ENCODE measurements around the gene DLK1. TPM values are rescaled to one million over a fixed set of nuclear protein-coding genes. Genes with fewer than 3 reads are reported as not detected.

Gene DLK1
- total and polyA plus RNA-seq, 2 experiments from 2014 or later: not detected

DNA sequence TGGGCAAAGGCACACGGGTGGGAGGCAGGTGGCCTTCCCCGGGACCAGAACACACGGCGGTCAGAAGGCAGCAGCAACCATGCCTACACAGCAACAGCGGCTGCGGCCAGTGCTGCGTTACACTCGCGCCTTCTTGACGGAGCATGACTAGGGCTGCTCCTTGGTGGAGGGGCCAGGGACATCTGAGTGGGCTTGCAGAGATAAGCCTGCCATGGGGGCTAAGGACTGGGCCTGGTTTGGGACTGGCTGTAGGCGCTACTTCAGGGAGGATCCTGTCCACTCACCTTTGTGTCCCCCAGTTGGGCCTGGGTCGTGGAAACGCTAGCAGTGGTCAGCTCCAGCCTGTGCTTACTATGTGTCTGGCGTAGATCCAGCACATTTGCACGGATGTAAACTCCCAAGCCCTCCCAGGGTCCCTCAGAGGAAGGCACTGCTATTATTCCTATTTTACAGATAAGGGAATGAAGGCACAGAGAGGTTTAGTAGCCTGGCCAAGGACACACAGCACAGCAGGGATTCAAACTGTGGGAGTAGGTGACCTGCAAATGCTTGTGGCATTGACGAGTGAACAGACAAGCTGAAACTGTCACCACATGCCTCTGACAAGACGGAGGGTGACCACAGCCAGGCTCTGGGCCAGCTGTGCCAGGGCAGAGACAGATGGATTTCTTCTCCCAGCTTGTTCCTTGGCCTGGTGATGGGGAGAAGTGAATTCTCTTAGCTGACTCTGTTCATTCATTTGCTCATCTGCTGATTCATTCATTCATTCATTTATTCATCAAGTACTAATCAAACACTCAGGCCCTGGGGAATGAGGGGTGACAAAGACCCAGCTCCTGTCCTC lies 31.9 kb upstream of the DLK1 start:
- Histone ChIP-seq H3K9ac (no peak overlapping the region), H3K9me3 (ENCODE audit: low read depth) (no peaks in the 10 kb centered on the region), H3K4me3 (no peak overlapping the region), H3K36me3 (ENCODE audit: low read depth) (no peaks in the 10 kb centered on the region), H3K4me1 (ENCODE audit: insufficient read depth) (peaks cover 8% of the 10 kb centered on the region; the same call in 1 of the 2 replicates), H4K20me1 (ENCODE audit: insufficient read depth) (no peaks in the 10 kb centered on the region), H3K9me2 (ENCODE audit: insufficient read depth) (no peaks in the 10 kb centered on the region), H3F3A (ENCODE audit: insufficient read depth) (no peaks in the 10 kb centered on the region), H3K79me2 (ENCODE audit: insufficient read depth) (no peaks in the 10 kb centered on the region), H3K4me2 (ENCODE audit: unreplicated experiment) (no peak overlapping the region), H2AFZ (no peak overlapping the region), H3K27ac (no peak overlapping the region), H3K27me3 (replicated peaks; ENCODE audit: insufficient read depth) (no peaks in the 10 kb centered on the region)
- in situ Hi-C loops (cut with MboI): no loop called here
- DNase-seq: no peak
- TF ChIP-seq EZH2 (IDR thresholded peaks at IDR 0.05; ENCODE audit: insufficient read depth, poor library complexity, severe bottlenecking) (no peak), EZH2phosphoT487 (IDR thresholded peaks at IDR 0.05; ENCODE audit: insufficient read depth, low read depth) (no peak)
- WGBS, 2 experiments (ENCODE audit: low coverage in 1 of 2, low lambda C conversion rate in 2 of 2, missing lambda C conversion rate in 2 of 2): 85 to 87% methylated on average over 16 to 17 of the region's 17 CpGs

DNA sequence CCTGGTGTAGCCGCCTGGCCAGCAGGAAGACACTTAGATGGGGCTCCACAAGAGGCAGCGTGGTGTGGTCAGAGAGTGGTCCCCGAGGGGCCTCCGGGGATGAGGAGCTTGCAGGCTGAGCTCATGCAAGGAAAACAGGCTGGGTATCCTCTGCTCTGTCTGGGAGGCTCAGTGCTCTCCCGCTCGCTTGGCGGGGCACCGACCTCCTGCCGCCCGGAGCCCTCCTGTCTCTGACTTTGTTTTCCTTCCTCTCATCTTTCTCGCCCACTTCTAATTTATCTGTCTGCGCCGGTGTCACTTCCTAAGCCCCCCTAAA lies 31.3 kb upstream of the DLK1 start:
- WGBS, 2 experiments (ENCODE audit: low coverage in 1 of 2, low lambda C conversion rate in 2 of 2, missing lambda C conversion rate in 2 of 2): 81 to 83% methylated on average over 11 to 13 of the region's 13 CpGs
- no peaks in the 10 kb centered on the region for H3K9me2 ChIP-seq (ENCODE audit: insufficient read depth)
- no peak for TF ChIP-seq EZH2 (IDR thresholded peaks at IDR 0.05; ENCODE audit: insufficient read depth, poor library complexity, severe bottlenecking)
- no peak for TF ChIP-seq EZH2phosphoT487 (IDR thresholded peaks at IDR 0.05; ENCODE audit: insufficient read depth, low read depth)
- peaks cover 8% of the 10 kb centered on the region; the same call in 1 of the 2 replicates for H3K4me1 ChIP-seq (ENCODE audit: insufficient read depth)
- in situ Hi-C loops (cut with MboI): no loop called here
- H3K27me3 ChIP-seq (replicated peaks; ENCODE audit: insufficient read depth): no peaks in the 10 kb centered on the region
- no peaks in the 10 kb centered on the region for H3K9me3 ChIP-seq (ENCODE audit: low read depth)
- H3K27ac ChIP-seq: no peak overlapping the region
- no peaks in the 10 kb centered on the region for H3F3A ChIP-seq (ENCODE audit: insufficient read depth)
- no peak overlapping the region for H3K4me2 ChIP-seq (ENCODE audit: unreplicated experiment)
- DNase-seq: no peak
- no peak overlapping the region for H2AFZ ChIP-seq
- H3K79me2 ChIP-seq (ENCODE audit: insufficient read depth): no peaks in the 10 kb centered on the region
- H3K9ac ChIP-seq: no peak overlapping the region
- no peak overlapping the region for H3K4me3 ChIP-seq
- H4K20me1 ChIP-seq (ENCODE audit: insufficient read depth): no peaks in the 10 kb centered on the region
- no peaks in the 10 kb centered on the region for H3K36me3 ChIP-seq (ENCODE audit: low read depth)

GRCh38 chr14:100696008-100696407 lies 30.7 kb upstream of the DLK1 start:
- H3K4me2 ChIP-seq (ENCODE audit: unreplicated experiment): no peak overlapping the region
- no peaks in the 10 kb centered on the region for H3K9me2 ChIP-seq (ENCODE audit: insufficient read depth)
- no peaks in the 10 kb centered on the region for H3K27me3 ChIP-seq (replicated peaks; ENCODE audit: insufficient read depth)
- no peak for DNase-seq
- no peaks in the 10 kb centered on the region for H3K36me3 ChIP-seq (ENCODE audit: low read depth)
- no peak overlapping the region for H3K4me3 ChIP-seq
- no peak overlapping the region for H2AFZ ChIP-seq
- no peak overlapping the region for H3K27ac ChIP-seq
- H3K79me2 ChIP-seq (ENCODE audit: insufficient read depth): no peaks in the 10 kb centered on the region
- H4K20me1 ChIP-seq (ENCODE audit: insufficient read depth): no peaks in the 10 kb centered on the region
- peaks cover 8% of the 10 kb centered on the region; the same call in 1 of the 2 replicates for H3K4me1 ChIP-seq (ENCODE audit: insufficient read depth)
- TF ChIP-seq EZH2phosphoT487 (IDR thresholded peaks at IDR 0.05; ENCODE audit: insufficient read depth, low read depth): no peak
- TF ChIP-seq EZH2 (IDR thresholded peaks at IDR 0.05; ENCODE audit: insufficient read depth, poor library complexity, severe bottlenecking): no peak
- H3F3A ChIP-seq (ENCODE audit: insufficient read depth): no peaks in the 10 kb centered on the region
- H3K9me3 ChIP-seq (ENCODE audit: low read depth): no peaks in the 10 kb centered on the region
- 75 to 76% methylated on average over 13 of the region's 13 CpGs for WGBS, 2 experiments (ENCODE audit: low coverage in 1 of 2, low lambda C conversion rate in 2 of 2, missing lambda C conversion rate in 2 of 2)
- no peak overlapping the region for H3K9ac ChIP-seq
- in situ Hi-C loops (cut with MboI): no loop called here

DNA sequence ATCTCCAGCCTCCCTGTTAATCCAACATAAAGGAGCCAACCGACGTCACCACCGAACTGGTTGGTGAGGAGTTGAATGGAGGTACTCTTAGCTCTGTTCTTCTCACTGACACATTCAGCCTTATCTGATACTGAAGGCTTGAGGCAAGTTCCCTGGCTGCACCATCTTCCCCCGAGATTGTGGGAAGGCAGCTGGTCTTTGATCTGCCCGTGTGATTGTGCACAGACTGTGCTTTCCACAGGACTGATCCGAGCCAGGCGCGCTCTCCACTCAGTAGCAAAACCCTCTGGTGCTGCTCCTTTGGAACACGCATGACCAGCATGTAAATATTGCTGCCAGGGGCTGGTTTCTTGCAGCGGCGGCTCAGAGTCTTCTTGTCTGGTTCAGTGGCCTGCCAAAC lies 30.1 kb upstream of the DLK1 start:
- 43 to 49% methylated on average over 11 of the region's 11 CpGs for WGBS, 2 experiments (ENCODE audit: low coverage in 1 of 2, low lambda C conversion rate in 2 of 2, missing lambda C conversion rate in 2 of 2)
- Histone ChIP-seq H3F3A (ENCODE audit: insufficient read depth) (no peaks in the 10 kb centered on the region), H3K9me2 (ENCODE audit: insufficient read depth) (no peaks in the 10 kb centered on the region), H3K9ac (no peak overlapping the region), H3K27me3 (replicated peaks; ENCODE audit: insufficient read depth) (0 out of 2 replicates have a peak, but pooled peaks cover 3% of the 10 kb centered on the region), H3K4me3 (no peak overlapping the region), H3K9me3 (ENCODE audit: low read depth) (no peaks in the 10 kb centered on the region), H3K79me2 (ENCODE audit: insufficient read depth) (no peaks in the 10 kb centered on the region), H3K36me3 (ENCODE audit: low read depth) (no peaks in the 10 kb centered on the region), H3K4me2 (ENCODE audit: unreplicated experiment) (no peak overlapping the region), H2AFZ (no peak overlapping the region), H3K4me1 (ENCODE audit: insufficient read depth) (peaks cover 8% of the 10 kb centered on the region; the same call in 1 of the 2 replicates), H4K20me1 (ENCODE audit: insufficient read depth) (no peaks in the 10 kb centered on the region), H3K27ac (no peak overlapping the region)
- TF ChIP-seq EZH2 (IDR thresholded peaks at IDR 0.05; ENCODE audit: insufficient read depth, poor library complexity, severe bottlenecking) (no peak), EZH2phosphoT487 (IDR thresholded peaks at IDR 0.05; ENCODE audit: insufficient read depth, low read depth) (no peak)
- DNase-seq: peak; percentile 20
- in situ Hi-C loops (cut with MboI): no loop called here

Measured in GM23248 (cell line).